Endodermal cell (in vitro differentiated cells): Measurements from ENCODE around the gene HSPBAP1. TPM values are rescaled to one million over a fixed set of nuclear protein-coding genes. Genes with fewer than 3 reads are reported as not detected.

Source experiments
- DNase-seq: peaks from one replicate; pipeline ENCODE4 v3.0.0-alpha.2; 2017
- H3K27ac ChIP-seq: 2 replicates; pipeline ENCODE4 v1.5.1; 2013; ENCODE audit warnings: mild to moderate bottlenecking, low read depth, low read length, moderate library complexity
- H3K27me3 ChIP-seq: 2 replicates; pipeline ENCODE4 v1.6.1; 2013; ENCODE audit warnings: mild to moderate bottlenecking, low read length, moderate library complexity; ENCODE audit not compliant: insufficient read depth, control insufficient read depth, poor library complexity, severe bottlenecking
- H3K36me3 ChIP-seq: 2 replicates; pipeline ENCODE4 v1.7.0; 2013; ENCODE audit warnings: mild to moderate bottlenecking, low read length, moderate library complexity; ENCODE audit not compliant: control insufficient read depth, insufficient read depth
- H3K4me1 ChIP-seq: one replicate; pipeline ENCODE4 v1.7.0; 2013; ENCODE audit warnings: low read length; ENCODE audit not compliant: control insufficient read depth, insufficient read depth
- H3K4me3 ChIP-seq: 2 replicates; pipeline ENCODE4 v1.5.1; 2013; ENCODE audit warnings: mild to moderate bottlenecking, low read length, moderate library complexity
- H3K9ac ChIP-seq: 2 replicates; pipeline ENCODE4 v1.6.1; 2013; ENCODE audit warnings: mild to moderate bottlenecking, low read length, moderate library complexity; ENCODE audit not compliant: poor library complexity, severe bottlenecking; ENCODE audit errors: extremely low read depth
- H3K9me3 ChIP-seq: 2 replicates; pipeline ENCODE4 v1.6.1; 2013; ENCODE audit warnings: mild to moderate bottlenecking, low read length, moderate library complexity; ENCODE audit not compliant: control insufficient read depth
- H3K27ac Mint-ChIP-seq: 2 replicates; pipeline ENCODE4 v1.8.0; 2020; ENCODE audit warnings: mixed read lengths
- H3K27me3 Mint-ChIP-seq: 2 replicates; pipeline ENCODE4 v1.8.0; 2021; ENCODE audit warnings: mild to moderate bottlenecking, mixed read lengths; ENCODE audit not compliant: insufficient read depth
- H3K36me3 Mint-ChIP-seq: 2 replicates; pipeline ENCODE4 v1.8.0; 2020; ENCODE audit warnings: low read depth, mixed read lengths
- H3K4me1 Mint-ChIP-seq: 2 replicates; pipeline ENCODE4 v1.8.0; 2020; ENCODE audit warnings: mixed read lengths
- H3K4me3 Mint-ChIP-seq: 2 replicates; pipeline ENCODE4 v1.8.0; 2020; ENCODE audit warnings: mild to moderate bottlenecking, moderate library complexity, mixed read lengths
- H3K9me3 Mint-ChIP-seq: 2 replicates; pipeline ENCODE4 v1.8.0; 2020; ENCODE audit warnings: mild to moderate bottlenecking, mixed read lengths
- CTCF ChIP-seq: fragments of 200-600 bp; sonication (generic); conservative IDR thresholded peaks from 2 replicates; pipeline ENCODE4 v1.5.0; 2021; ENCODE audit warnings: antibody characterized with exemption, mild to moderate bottlenecking
- WGBS, 2 experiments: methylation state at CpG; one replicate each; pipeline versions ENCODE4 v1.1.5 to v1.1.7; 2013; ENCODE audit warnings: missing lambda C conversion rate in 2 of 2, mixed read lengths in 1 of 2; ENCODE audit not compliant: insufficient coverage in 1 of 2, insufficient read length in 1 of 2; 5-methylcytosine and 5-hydroxymethylcytosine counted together
- total RNA-seq, 2 donors: library from RNA; stranded (reverse); fragmentation: NEBNext Ultra II Directional in 1 of 2; extraction: Animal tissue kit (Norgen Biotek cat#: 25700) in 1 of 2; gene quantifications; 2 replicates in 1 of 2; 3 replicates in 1 of 2; pipeline ENCODE4 v1.2.1, GENCODE V29; 2021

The HSPBAP1 gene
- total RNA-seq, 2 donors from 2014 or later, result 8.8 to 9.1 TPM

GRCh38 chr3:122787872-122788271 is 5.8 kb downstream of the HSPBAP1 start:
- H3K9ac ChIP-seq, result no peak overlapping the region
- H3K4me3 Mint-ChIP-seq, result no peak overlapping the region
- no peaks in the 10 kb centered on the region for H3K9me3 Mint-ChIP-seq
- H3K36me3 ChIP-seq, result no peaks in the 10 kb centered on the region
- no peaks in the 10 kb centered on the region for H3K4me1 ChIP-seq
- H3K27me3 Mint-ChIP-seq, result no peaks in the 10 kb centered on the region
- H3K27ac Mint-ChIP-seq, result no peak overlapping the region
- H3K27ac ChIP-seq, result no peak overlapping the region
- peaks cover 2% of the 10 kb centered on the region for H3K4me1 Mint-ChIP-seq
- 87 to 100% methylated on average over 1 to 2 of the region's 2 CpGs for WGBS, 2 experiments
- no peak for TF ChIP-seq CTCF
- DNase-seq, result no peak
- no peaks in the 10 kb centered on the region for H3K9me3 ChIP-seq
- H3K27me3 ChIP-seq, result no peaks in the 10 kb centered on the region
- no peak overlapping the region for H3K4me3 ChIP-seq
- H3K36me3 Mint-ChIP-seq, result no peaks in the 10 kb centered on the region

GRCh38 chr3:122786066-122786465 is 7.6 kb downstream of the HSPBAP1 start:
- no peaks in the 10 kb centered on the region for H3K4me1 Mint-ChIP-seq
- H3K4me3 ChIP-seq, result no peak overlapping the region
- H3K36me3 ChIP-seq, result peaks cover 3% of the 10 kb centered on the region
- WGBS, 2 experiments, result 100% methylated on average over 1 of the region's 1 CpG; no CpG with 5 or more reads in 1 of the 2 experiments
- DNase-seq, result no peak
- H3K9me3 ChIP-seq, result peaks cover 12% of the 10 kb centered on the region
- H3K4me1 ChIP-seq, result no peaks in the 10 kb centered on the region
- H3K27ac Mint-ChIP-seq, result no peak overlapping the region
- peaks cover 10% of the 10 kb centered on the region for H3K36me3 Mint-ChIP-seq
- no peak overlapping the region for H3K9ac ChIP-seq
- TF ChIP-seq CTCF, result no peak
- no peak overlapping the region for H3K4me3 Mint-ChIP-seq
- H3K27ac ChIP-seq, result no peak overlapping the region
- H3K27me3 ChIP-seq, result no peaks in the 10 kb centered on the region
- peaks cover 7% of the 10 kb centered on the region for H3K9me3 Mint-ChIP-seq
- H3K27me3 Mint-ChIP-seq, result no peaks in the 10 kb centered on the region

GRCh38 chr3:122785231-122785630 is 8.4 kb downstream of the HSPBAP1 start:
- Mint-ChIP-seq H3K27ac (no peak overlapping the region), H3K4me1 (no peaks in the 10 kb centered on the region), H3K4me3 (no peak overlapping the region), H3K27me3 (no peaks in the 10 kb centered on the region), H3K9me3 (peaks cover 8% of the 10 kb centered on the region), H3K36me3 (peaks cover 10% of the 10 kb centered on the region)
- DNase-seq, result no peak
- H3K27me3 ChIP-seq, result no peaks in the 10 kb centered on the region
- H3K27ac ChIP-seq, result no peak overlapping the region
- H3K9me3 ChIP-seq, result peaks cover 12% of the 10 kb centered on the region
- WGBS, 2 experiments, result 83% methylated on average over 1 of the region's 1 CpG; no CpG with 5 or more reads in 1 of the 2 experiments
- no peaks in the 10 kb centered on the region for H3K4me1 ChIP-seq
- no peak overlapping the region for H3K9ac ChIP-seq
- TF ChIP-seq CTCF, result no peak
- peaks cover 3% of the 10 kb centered on the region for H3K36me3 ChIP-seq
- H3K4me3 ChIP-seq, result no peak overlapping the region
